OCI-LY7 (cell line): Measurements from ENCODE around the gene MRI1. TPM values are rescaled to one million over a fixed set of nuclear protein-coding genes. Genes with fewer than 3 reads are reported as not detected.
A peak's percentile ranks its signal among the peaks of the same experiment; 100 is the strongest.

Experiments
- BruUV-seq: library from RNA; stranded (reverse); fragments of 400-500 nt; replicated peaks from 2 replicates; lab custom pipeline; 2021; lab: Mats Ljungman, UMichigan
- CTCF ChIA-PET: fragments of 300-600 bp; sonication (Branson Sonifier 250); formaldehyde crosslinking; loops from one replicate; lab custom pipeline; 2022; ENCODE audit warnings: antibody characterized with exemption; ENCODE audit not compliant: unreplicated experiment; lab: Charles Lee
- POLR2A ChIA-PET: fragments of 300-600 bp; sonication (Branson Sonifier 250); formaldehyde crosslinking; loops from one replicate; lab custom pipeline; 2022; ENCODE audit warnings: antibody characterized with exemption; lab: Charles Lee
- DNase-seq: peaks from one replicate; pipeline ENCODE4 v3.0.0-alpha.2; 2015; ENCODE audit warnings: low spot score
- H2AFZ ChIP-seq: fragments of 200-600 bp; sonication (generic), shearing (Covaris generic); 2 replicates; pipeline ENCODE4 v1.6.1; 2014; ENCODE audit warnings: mild to moderate bottlenecking, antibody characterized with exemption, low read length, moderate library complexity
- H3K27ac ChIP-seq: fragments of 200-600 bp; sonication (generic); 2 replicates; pipeline ENCODE4 v1.5.1; 2014; ENCODE audit warnings: mixed run types, low read depth, mild to moderate bottlenecking, moderate library complexity, low read length, inconsistent platforms; ENCODE audit not compliant: poor library complexity, severe bottlenecking
- H3K36me3 ChIP-seq: fragments of 200-600 bp; sonication (generic); 2 replicates; pipeline ENCODE4 v1.6.1; 2014; ENCODE audit warnings: mild to moderate bottlenecking, antibody characterized with exemption, low read length, moderate library complexity, mixed read lengths; ENCODE audit not compliant: insufficient read depth
- H3K4me1 ChIP-seq: fragments of 200-600 bp; sonication (generic); 2 replicates; pipeline ENCODE4 v1.5.1; 2014; ENCODE audit warnings: mild to moderate bottlenecking, low read length; ENCODE audit not compliant: insufficient read depth, poor library complexity, severe bottlenecking
- H3K4me2 ChIP-seq: fragments of 200-600 bp; sonication (generic); 2 replicates; pipeline ENCODE4 v1.6.1; 2014; ENCODE audit warnings: mild to moderate bottlenecking, low read length
- H3K4me3 ChIP-seq: fragments of 200-600 bp; sonication (generic); 2 replicates; pipeline ENCODE4 v1.5.1; 2014; ENCODE audit warnings: mild to moderate bottlenecking, low read depth, low read length; ENCODE audit not compliant: poor library complexity, severe bottlenecking
- H3K79me2 ChIP-seq: fragments of 200-600 bp; sonication (generic); 2 replicates; pipeline ENCODE4 v1.6.1; 2016; ENCODE audit warnings: low read depth, mild to moderate bottlenecking, low read length, moderate library complexity, mixed read lengths; ENCODE audit not compliant: insufficient read depth
- H3K9me2 ChIP-seq: fragments of 200-600 bp; sonication (generic); 2 replicates; pipeline ENCODE4 v1.6.1; 2016; ENCODE audit warnings: mild to moderate bottlenecking, low read length, mixed read lengths; ENCODE audit not compliant: insufficient read depth
- H3K9me3 ChIP-seq: fragments of 200-600 bp; sonication (generic); 2 replicates; pipeline ENCODE4 v1.6.1; 2014; ENCODE audit warnings: mild to moderate bottlenecking, mixed run types, low read length, mixed read lengths
- H4K20me1 ChIP-seq: fragments of 200-600 bp; sonication (generic); 2 replicates; pipeline ENCODE4 v1.6.1; 2014; ENCODE audit warnings: mild to moderate bottlenecking, antibody characterized with exemption, low read length, moderate library complexity, mixed read lengths; ENCODE audit not compliant: insufficient read depth
- CTCF ChIP-seq: fragments of 200-600 bp; sonication (generic); conservative IDR thresholded peaks from 2 replicates; pipeline ENCODE4 v1.5.1; 2014; ENCODE audit warnings: mild to moderate bottlenecking, antibody characterized with exemption, low read length, moderate library complexity, mixed read lengths
- EZH2phosphoT487 ChIP-seq: fragments of 200-600 bp; sonication (generic); IDR thresholded peaks from 2 replicates; pipeline ENCODE4 v1.6.1; 2018; ENCODE audit warnings: low read depth, borderline replicate concordance, mild to moderate bottlenecking, mixed run types, antibody characterized with exemption, low read length, moderate library complexity, mixed read lengths
- intact Hi-C: fragments of 100-400 bp; cut with micrococcal nuclease; formaldehyde crosslinking; loops from one replicate; pipeline ENCODE4 v1.10.0; 2022; ENCODE audit not compliant: unreplicated experiment
- total RNA-seq, 2 experiments: library from RNA; depleted of rRNA in 1 of 2; stranded (reverse); fragments of >200 nt in 1 of 2; shearing (Covaris generic) in 1 of 2; gene quantifications; 2 replicates each; pipeline ENCODE4 v1.2.3, GENCODE V29; 2014 to 2022

The MRI1 gene
- total RNA-seq, 2 experiments from 2014 or later, result 23.4 to 27.3 TPM

GRCh38 chr19:13797058-13797440 is 32.7 kb downstream of the MRI1 start:
- Histone ChIP-seq H3K4me2 (peak overlapping the region; percentile 92), H2AFZ (no peak overlapping the region), H3K9me2 (no peaks in the 10 kb centered on the region), H3K4me1 (peaks cover 30% of the 10 kb centered on the region), H3K36me3 (no peaks in the 10 kb centered on the region), H3K27ac (peak overlapping the region; percentile 15), H3K4me3 (peak overlapping the region; percentile 79), H4K20me1 (no peaks in the 10 kb centered on the region), H3K79me2 (peaks cover 5% of the 10 kb centered on the region; the same call in 1 of the 2 replicates), H3K9me3 (no peaks in the 10 kb centered on the region)
- ChIA-PET POLR2A (interaction anchor here (0.6 kb wide), 2 partner anchors 28 to 337 kb away, joined by 3 to 8 read pairs; no protein-coding TSS in a partner anchor), CTCF (no interaction called here)
- TF ChIP-seq CTCF (no peak), EZH2phosphoT487 (no peak)
- no TSS peak for BruUV-seq
- intact Hi-C loops, result no loop called here
- DNase-seq, result no peak

GRCh38 chr19:13797870-13798269 is 33.5 kb downstream of the MRI1 start:
- Histone ChIP-seq H3K9me3 (no peaks in the 10 kb centered on the region), H3K4me1 (peaks cover 30% of the 10 kb centered on the region), H3K27ac (no peak overlapping the region), H3K9me2 (no peaks in the 10 kb centered on the region), H3K4me3 (no peak overlapping the region), H3K4me2 (no peak overlapping the region), H4K20me1 (no peaks in the 10 kb centered on the region), H3K79me2 (peaks cover 5% of the 10 kb centered on the region; the same call in 1 of the 2 replicates), H3K36me3 (no peaks in the 10 kb centered on the region), H2AFZ (no peak overlapping the region)
- intact Hi-C loops, result no loop called here
- no TSS peak for BruUV-seq
- ChIA-PET POLR2A (interaction anchor here (0.6 kb wide), 1 partner anchor 28 kb away, joined by 3 read pairs; no protein-coding TSS in a partner anchor), CTCF (no interaction called here)
- DNase-seq, result no peak
- TF ChIP-seq EZH2phosphoT487 (no peak), CTCF (no peak)

GRCh38 chr19:13799669-13800068 is 35.3 kb downstream of the MRI1 start:
- Histone ChIP-seq H3K9me2 (no peaks in the 10 kb centered on the region), H3K9me3 (no peaks in the 10 kb centered on the region), H3K36me3 (no peaks in the 10 kb centered on the region), H3K4me3 (no peak overlapping the region), H4K20me1 (no peaks in the 10 kb centered on the region), H3K27ac (no peak overlapping the region), H3K4me2 (no peak overlapping the region), H3K79me2 (peaks cover 5% of the 10 kb centered on the region; the same call in 1 of the 2 replicates), H2AFZ (no peak overlapping the region), H3K4me1 (peaks cover 16% of the 10 kb centered on the region)
- ChIA-PET CTCF (no interaction called here), POLR2A (interaction anchor here (0.7 kb wide), 1 partner anchor 12 kb away, joined by 4 read pairs; no protein-coding TSS in a partner anchor)
- intact Hi-C loops, result no loop called here
- BruUV-seq, result no TSS peak
- TF ChIP-seq CTCF, result no peak
- TF ChIP-seq EZH2phosphoT487, result no peak
- no peak for DNase-seq
